HL-60/S4 (cell line): ENCODE data around the gene ECE2.
"Not testable (repeated sequence)": the region's sequence is repeated elsewhere in the genome, so short reads cannot be mapped to it uniquely, and the experiment has no call there.

Source experiments
- in situ Hi-C: fragments of 300-500 bp; cut with MboI; formaldehyde crosslinking; loops from 2 replicates; pipeline ENCODE4 v1.14.3; 2022; ENCODE audit warnings: low sequenced_read_pairs

The ECE2 gene

GRCh38 chr3:184262764-184263179 lies 13.1 kb upstream of the ECE2 start:
- in situ Hi-C loops: no loop called here

GRCh38 chr3:184267249-184267648 lies 8.6 kb upstream of the ECE2 start:
- in situ Hi-C loops: not testable (repeated sequence)

DNA sequence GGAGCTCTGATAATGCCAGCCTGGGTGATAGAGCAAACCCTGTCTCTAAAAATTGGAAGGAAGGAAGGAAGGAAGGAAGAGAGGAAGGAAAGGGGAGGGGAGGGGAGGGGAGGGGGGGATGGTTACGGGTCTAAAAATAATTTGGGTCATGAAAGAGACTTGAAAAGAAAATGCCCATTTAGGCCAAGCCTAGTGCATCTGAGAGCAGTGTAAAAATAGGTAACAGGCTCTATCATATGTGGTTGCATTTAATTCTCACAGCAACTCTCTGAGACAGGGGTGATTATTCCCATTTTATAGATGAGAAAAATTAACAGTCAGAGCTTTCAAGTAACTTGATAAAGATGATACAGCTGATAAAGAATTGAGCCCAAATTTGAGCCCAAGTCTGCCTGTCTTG lies 3.6 kb upstream of the ECE2 start:
- in situ Hi-C loops: no loop called here

GRCh38 chr3:184275381-184275701 lies 481 bp upstream of the ECE2 start:
- in situ Hi-C loops: loop anchor here (25.0 kb wide), 1 partner anchor 813 kb away; no protein-coding TSS in a partner anchor

GRCh38 chr3:184277366-184277765 lies 1.5 kb downstream of the ECE2 start:
- in situ Hi-C loops: loop anchor here (25.0 kb wide), 1 partner anchor 815 kb away; no protein-coding TSS in a partner anchor

GRCh38 chr3:184282941-184283340 lies 7.1 kb downstream of the ECE2 start:
- in situ Hi-C loops: loop anchor here (10.0 to 25.0 kb wide), 2 partner anchors 388 to 821 kb away; no protein-coding TSS in a partner anchor

DNA sequence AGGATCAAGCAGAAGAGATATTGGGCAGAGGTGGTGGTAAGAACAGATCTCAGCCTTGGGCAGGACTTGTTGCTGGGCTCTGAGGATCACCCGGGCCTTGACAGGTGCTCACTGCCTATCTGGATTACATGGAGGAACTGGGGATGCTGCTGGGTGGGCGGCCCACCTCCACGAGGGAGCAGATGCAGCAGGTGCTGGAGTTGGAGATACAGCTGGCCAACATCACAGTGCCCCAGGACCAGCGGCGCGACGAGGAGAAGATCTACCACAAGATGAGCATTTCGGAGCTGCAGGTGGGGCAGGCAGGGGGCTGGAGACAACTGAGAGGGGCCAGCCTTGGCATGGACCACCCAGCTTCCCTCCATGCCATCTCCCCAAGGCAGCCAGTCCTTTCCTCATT lies 7.9 kb downstream of the ECE2 start:
- in situ Hi-C loops: loop anchor here (10.0 to 25.0 kb wide), 2 partner anchors 389 to 821 kb away; no protein-coding TSS in a partner anchor

DNA sequence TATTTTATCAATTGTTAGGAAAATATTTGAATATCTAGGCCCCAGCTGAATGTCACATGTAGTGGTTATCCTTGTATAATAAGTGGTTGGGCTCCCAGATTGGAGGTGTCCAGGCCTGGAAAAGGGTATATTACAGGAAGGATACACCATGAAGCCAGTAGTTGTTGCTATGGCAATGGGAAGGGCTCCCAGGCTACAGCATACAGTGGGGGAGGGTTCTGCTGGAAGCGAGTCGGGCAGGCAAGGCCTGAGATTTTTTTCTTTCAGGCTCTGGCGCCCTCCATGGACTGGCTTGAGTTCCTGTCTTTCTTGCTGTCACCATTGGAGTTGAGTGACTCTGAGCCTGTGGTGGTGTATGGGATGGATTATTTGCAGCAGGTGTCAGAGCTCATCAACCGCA lies 8.9 kb downstream of the ECE2 start:
- in situ Hi-C loops: loop anchor here (10.0 to 25.0 kb wide), 2 partner anchors 390 to 822 kb away; no protein-coding TSS in a partner anchor

DNA sequence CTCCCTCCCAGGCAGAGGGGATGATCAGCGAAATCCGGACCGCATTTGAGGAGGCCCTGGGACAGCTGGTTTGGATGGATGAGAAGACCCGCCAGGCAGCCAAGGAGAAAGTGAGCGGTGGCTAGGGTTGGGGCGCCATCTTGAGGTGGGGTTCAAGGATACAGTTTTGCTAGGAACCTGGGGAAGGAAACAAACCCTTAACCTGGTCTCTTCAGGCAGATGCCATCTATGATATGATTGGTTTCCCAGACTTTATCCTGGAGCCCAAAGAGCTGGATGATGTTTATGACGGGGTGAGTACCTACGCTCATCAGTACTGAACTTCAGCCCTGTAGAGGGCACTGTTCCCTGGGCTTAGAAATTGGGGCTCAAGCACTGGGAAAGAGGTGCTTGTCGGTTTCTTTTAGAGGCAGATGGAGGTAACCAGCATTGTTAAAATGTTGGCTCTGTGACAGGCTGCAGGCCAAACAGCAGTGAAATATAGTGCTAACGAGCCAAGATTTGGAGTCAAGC lies 13.7 kb downstream of the ECE2 start:
- in situ Hi-C loops: loop anchor here (10.0 to 25.0 kb wide), 2 partner anchors 395 to 827 kb away; no protein-coding TSS in a partner anchor

- in situ Hi-C loops: loop anchor here (25.0 kb wide), 1 partner anchor 828 kb away; no protein-coding TSS in a partner anchor
These were observed 14.5 kb downstream of the ECE2 start for GRCh38 chr3:184290331-184290730.

DNA sequence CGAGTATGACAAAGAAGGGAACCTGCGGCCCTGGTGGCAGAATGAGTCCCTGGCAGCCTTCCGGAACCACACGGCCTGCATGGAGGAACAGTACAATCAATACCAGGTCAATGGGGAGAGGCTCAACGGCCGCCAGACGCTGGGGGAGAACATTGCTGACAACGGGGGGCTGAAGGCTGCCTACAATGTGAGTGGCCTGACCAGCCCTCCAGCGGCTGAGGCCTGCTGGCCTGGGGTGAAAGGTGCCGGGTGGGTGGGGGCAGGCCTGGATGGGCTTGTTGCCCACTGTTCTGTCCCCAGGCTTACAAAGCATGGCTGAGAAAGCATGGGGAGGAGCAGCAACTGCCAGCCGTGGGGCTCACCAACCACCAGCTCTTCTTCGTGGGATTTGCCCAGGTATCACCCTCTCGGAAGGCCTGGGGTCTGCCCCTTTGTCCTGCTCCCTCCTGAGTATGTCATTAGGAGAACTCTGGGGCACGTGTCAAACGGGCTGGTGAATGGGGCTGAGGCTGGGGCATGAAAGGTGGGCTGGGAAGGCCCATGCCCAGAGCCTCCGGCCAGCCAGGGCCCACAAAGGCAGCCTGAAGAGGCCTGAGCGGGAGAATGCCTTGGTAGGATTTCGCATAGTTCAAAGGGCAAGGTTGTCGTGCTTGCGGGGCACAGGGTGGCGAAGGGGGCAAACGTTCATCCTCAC lies 15.4 kb downstream of the ECE2 start:
- in situ Hi-C loops: loop anchor here (25.0 kb wide), 1 partner anchor 829 kb away; no protein-coding TSS in a partner anchor

DNA sequence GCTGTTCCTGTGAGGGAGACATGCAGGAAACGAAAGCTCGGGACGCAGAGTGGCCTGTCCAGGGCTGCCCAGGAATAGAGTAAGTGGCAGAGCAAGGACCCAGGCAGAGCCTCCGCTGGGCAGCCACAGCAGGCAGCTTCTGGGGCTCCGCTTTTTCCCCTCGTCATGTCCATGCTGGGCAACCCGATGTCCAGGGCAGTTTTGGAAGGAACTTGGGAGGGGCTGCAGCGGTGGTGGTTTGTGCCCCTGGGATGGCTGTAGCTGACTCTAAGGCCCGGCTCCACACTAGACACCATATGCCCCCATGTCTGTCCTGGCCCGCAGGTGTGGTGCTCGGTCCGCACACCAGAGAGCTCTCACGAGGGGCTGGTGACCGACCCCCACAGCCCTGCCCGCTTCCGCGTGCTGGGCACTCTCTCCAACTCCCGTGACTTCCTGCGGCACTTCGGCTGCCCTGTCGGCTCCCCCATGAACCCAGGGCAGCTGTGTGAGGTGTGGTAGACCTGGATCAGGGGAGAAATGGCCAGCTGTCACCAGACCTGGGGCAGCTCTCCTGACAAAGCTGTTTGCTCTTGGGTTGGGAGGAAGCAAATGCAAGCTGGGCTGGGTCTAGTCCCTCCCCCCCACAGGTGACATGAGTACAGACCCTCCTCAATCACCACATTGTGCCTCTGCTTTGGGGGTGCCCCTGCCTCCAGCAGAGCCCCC lies 16.1 kb downstream of the ECE2 start:
- in situ Hi-C loops: loop anchor here (25.0 kb wide), 1 partner anchor 830 kb away; no protein-coding TSS in a partner anchor

DNA sequence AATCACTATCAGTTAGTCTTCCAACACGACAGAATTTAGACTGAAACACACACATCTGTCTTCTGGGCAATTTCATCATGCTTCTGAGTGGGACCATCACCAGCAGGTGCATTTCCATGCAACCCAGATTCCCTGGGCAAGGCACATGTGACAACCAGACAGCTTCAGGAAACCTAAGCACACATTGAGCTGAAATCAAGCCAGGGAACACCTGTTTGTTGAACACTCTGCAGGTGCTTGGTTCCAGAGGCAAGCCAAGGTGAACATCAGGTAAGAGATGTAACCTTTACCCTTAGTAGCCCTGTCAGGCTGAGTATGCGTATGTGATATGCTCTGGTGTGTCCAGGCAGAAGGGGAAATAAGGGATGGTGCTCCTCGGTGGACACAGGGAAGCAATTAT lies 19.9 kb downstream of the ECE2 start:
- in situ Hi-C loops: loop anchor here (25.0 kb wide), 1 partner anchor 833 kb away; no protein-coding TSS in a partner anchor

- in situ Hi-C loops: loop anchor here (25.0 kb wide), 1 partner anchor 834 kb away; no protein-coding TSS in a partner anchor
These were observed 20.8 kb downstream of the ECE2 start for GRCh38 chr3:184296616-184297015.

- in situ Hi-C loops: loop anchor here (25.0 kb wide), 1 partner anchor 837 kb away; no protein-coding TSS in a partner anchor
These were observed 23.1 kb downstream of the ECE2 start, which contains the start of gene PSMD2 for GRCh38 chr3:184298759-184299487. Gene PSMD2 (plus strand): TSS chr3:184299241. CDS start chr3:184299267, 26 bp downstream.

GRCh38 chr3:184299488-184300377 lies 23.9 kb downstream of the ECE2 start:
- in situ Hi-C loops: loop anchor here (25.0 kb wide), 1 partner anchor 837 kb away; no protein-coding TSS in a partner anchor

DNA sequence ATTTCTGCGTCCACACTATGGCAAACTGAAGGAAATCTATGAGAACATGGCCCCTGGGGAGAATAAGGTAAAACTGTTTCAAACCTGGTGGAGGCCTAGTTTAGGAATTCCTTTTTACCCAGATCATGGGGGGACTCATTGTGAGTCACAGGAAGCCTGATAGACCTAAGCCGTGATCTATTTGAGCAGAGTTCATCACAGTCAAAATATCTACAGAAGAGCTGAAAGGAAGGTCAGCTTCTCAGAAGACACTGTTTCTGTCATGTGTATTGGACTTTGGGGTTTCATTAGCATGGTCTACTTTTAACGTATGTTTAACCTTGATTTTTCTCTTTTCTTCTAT lies 24.5 kb downstream of the ECE2 start:
- in situ Hi-C loops: no loop called here

GRCh38 chr3:184305577-184305976 lies 29.8 kb downstream of the ECE2 start:
- in situ Hi-C loops: no loop called here

DNA sequence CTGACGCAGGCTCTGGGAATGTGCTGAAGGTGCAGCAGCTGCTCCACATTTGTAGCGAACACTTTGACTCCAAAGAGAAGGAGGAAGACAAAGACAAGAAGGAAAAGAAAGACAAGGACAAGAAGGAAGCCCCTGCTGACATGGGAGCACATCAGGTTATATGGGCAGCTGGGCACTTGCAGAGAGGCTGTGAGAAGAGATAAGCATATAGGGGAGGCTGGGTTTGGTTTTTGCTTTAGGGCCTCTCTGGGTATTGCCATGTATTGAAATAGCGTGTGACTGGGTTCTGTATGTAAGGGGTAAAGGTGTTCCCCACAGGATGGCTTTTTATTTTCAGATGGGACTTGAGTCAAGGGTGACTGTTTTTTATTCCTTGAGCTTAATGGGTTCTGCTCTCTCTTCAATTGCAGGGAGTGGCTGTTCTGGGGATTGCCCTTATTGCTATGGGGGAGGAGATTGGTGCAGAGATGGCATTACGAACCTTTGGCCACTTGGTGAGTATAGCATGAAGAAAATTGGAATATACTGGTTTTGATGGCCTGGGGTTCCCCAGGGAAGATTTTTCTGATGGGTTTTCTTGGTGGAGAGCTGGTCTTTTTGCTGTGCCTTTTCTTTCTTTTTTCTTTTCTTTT lies 30.6 kb downstream of the ECE2 start:
- in situ Hi-C loops: no loop called here
